Smooth muscle cell (in vitro differentiated cells): Measurements from ENCODE around the gene TFPI. TPM values are rescaled to one million over a fixed set of nuclear protein-coding genes. Genes with fewer than 3 reads are reported as not detected.

Experiments used
- DNase-seq: peaks from one replicate; lab custom pipeline; 2025; ENCODE audit not compliant: unreplicated experiment; lab: John Stamatoyannopoulos, UW
- H2AFZ ChIP-seq: fragments of 200-600 bp; sonication (generic); 2 replicates; pipeline ENCODE4 v1.6.0; 2016; ENCODE audit warnings: antibody characterized with exemption, low read depth, mild to moderate bottlenecking
- H3F3A ChIP-seq: fragments of 200-600 bp; sonication (generic); 2 replicates; pipeline ENCODE4 v1.6.0; 2017; ENCODE audit warnings: antibody characterized with exemption, low read depth
- H3K27ac ChIP-seq: fragments of 200-600 bp; sonication (generic); 2 replicates; pipeline ENCODE4 v1.5.1; 2016; ENCODE audit warnings: low read depth, mild to moderate bottlenecking
- H3K27me3 ChIP-seq: fragments of 200-600 bp; sonication (generic); 2 replicates; pipeline ENCODE4 v1.6.1; 2016; ENCODE audit warnings: low read depth, mild to moderate bottlenecking
- H3K36me3 ChIP-seq: fragments of 200-600 bp; sonication (generic); 2 replicates; pipeline ENCODE4 v1.5.1; 2016; ENCODE audit warnings: low read depth
- H3K4me1 ChIP-seq: fragments of 200-600 bp; sonication (generic); 2 replicates; pipeline ENCODE4 v1.5.1; 2016; ENCODE audit warnings: low read depth
- H3K4me2 ChIP-seq: fragments of 200-600 bp; sonication (generic); 2 replicates; pipeline ENCODE4 v1.6.0; 2016; ENCODE audit warnings: mild to moderate bottlenecking
- H3K4me3 ChIP-seq: fragments of 200-600 bp; sonication (generic); 2 replicates; pipeline ENCODE4 v1.5.1; 2016; ENCODE audit warnings: mild to moderate bottlenecking
- H3K79me2 ChIP-seq: fragments of 200-600 bp; sonication (generic); 2 replicates; pipeline ENCODE4 v1.6.0; 2016; ENCODE audit warnings: low read depth, mild to moderate bottlenecking
- H3K9ac ChIP-seq: fragments of 200-600 bp; sonication (generic); 2 replicates; pipeline ENCODE4 v1.6.0; 2016; ENCODE audit warnings: low read depth
- H3K9me3 ChIP-seq: fragments of 200-600 bp; sonication (generic); replicated peaks from 2 replicates; pipeline ENCODE4 v1.5.1; 2016; ENCODE audit warnings: low read depth
- H4K20me1 ChIP-seq: fragments of 200-600 bp; sonication (generic); 2 replicates; pipeline ENCODE4 v1.6.0; 2016; ENCODE audit warnings: low read depth
- CTCF ChIP-seq: fragments of 200-600 bp; sonication (generic); IDR thresholded peaks from 2 replicates; pipeline ENCODE4 v1.5.1; 2017; ENCODE audit warnings: borderline replicate concordance, mild to moderate bottlenecking, antibody characterized with exemption; ENCODE audit not compliant: insufficient read depth, poor library complexity, severe bottlenecking
- whole genome bisulfite sequencing: methylation state at CpG from one replicate; pipeline ENCODE4 v1.1.7; 2016; ENCODE audit warnings: low lambda C conversion rate; 5-methylcytosine and 5-hydroxymethylcytosine counted together
- polyA plus RNA-seq: library from polyadenylated mRNA; unstranded; fragments of >200 nt; fragmentation: Nextera tagmentation; extraction: Ambion mirVana; gene quantifications from 2 replicates; pipeline ENCODE4 v1.2.1, GENCODE V29; 2016
- total RNA-seq: library from RNA; depleted of rRNA; stranded (reverse); fragments of >200 nt; gene quantifications from 2 replicates; pipeline ENCODE4 v1.2.3, GENCODE V29; 2014

Gene TFPI
- total and polyA plus RNA-seq, 2 experiments from 2014 or later: 169 to 194 TPM

GRCh38 chr2:187434342-187434785, 119.9 kb downstream of the TFPI start:
- Histone ChIP-seq H3K9me3 (no peaks in the 10 kb centered on the region), H3K79me2 (no peaks in the 10 kb centered on the region), H3K27me3 (no peaks in the 10 kb centered on the region), H3K36me3 (no peaks in the 10 kb centered on the region), H3K4me1 (no peaks in the 10 kb centered on the region), H3F3A (no peaks in the 10 kb centered on the region), H3K27ac (no peak overlapping the region), H3K9ac (no peak overlapping the region), H2AFZ (no peak overlapping the region), H3K4me3 (no peak overlapping the region), H4K20me1 (no peaks in the 10 kb centered on the region), H3K4me2 (no peak overlapping the region)
- 93% methylated on average over 1 of the region's 1 CpG for WGBS
- TF ChIP-seq CTCF: no peak
- no peak for DNase-seq

- no peak for DNase-seq
Measured at GRCh38 chr2:187431911-187432310, 122.3 kb downstream of the TFPI start.

GRCh38 chr2:187429989-187430388, 124.2 kb downstream of the TFPI start:
- no peak overlapping the region for H3K27ac ChIP-seq
- TF ChIP-seq CTCF: no peak
- H4K20me1 ChIP-seq: no peaks in the 10 kb centered on the region
- H3K9ac ChIP-seq: no peak overlapping the region
- H3K4me3 ChIP-seq: no peak overlapping the region
- no peaks in the 10 kb centered on the region for H3K79me2 ChIP-seq
- no peak overlapping the region for H2AFZ ChIP-seq
- no peak overlapping the region for H3K4me2 ChIP-seq
- H3K27me3 ChIP-seq: no peaks in the 10 kb centered on the region
- no peaks in the 10 kb centered on the region for H3K36me3 ChIP-seq
- H3F3A ChIP-seq: no peaks in the 10 kb centered on the region
- no peaks in the 10 kb centered on the region for H3K4me1 ChIP-seq
- H3K9me3 ChIP-seq: no peaks in the 10 kb centered on the region
- no peak for DNase-seq

More at GRCh38 chr2:187431911-187432310, 122.3 kb downstream of the TFPI start:
- Histone ChIP-seq H4K20me1 (no peaks in the 10 kb centered on the region), H3K9me3 (no peaks in the 10 kb centered on the region), H3K4me1 (no peaks in the 10 kb centered on the region), H3F3A (no peaks in the 10 kb centered on the region), H3K27me3 (no peaks in the 10 kb centered on the region), H3K4me3 (no peak overlapping the region), H3K9ac (no peak overlapping the region), H3K4me2 (no peak overlapping the region), H3K36me3 (no peaks in the 10 kb centered on the region), H2AFZ (no peak overlapping the region), H3K27ac (no peak overlapping the region), H3K79me2 (no peaks in the 10 kb centered on the region)
- TF ChIP-seq CTCF: no peak

- Histone ChIP-seq H3F3A (no peaks in the 10 kb centered on the region), H3K4me3 (no peak overlapping the region), H3K27me3 (no peaks in the 10 kb centered on the region), H2AFZ (no peak overlapping the region), H3K27ac (no peak overlapping the region), H3K4me2 (no peak overlapping the region), H3K9ac (no peak overlapping the region), H3K4me1 (no peaks in the 10 kb centered on the region), H3K9me3 (no peaks in the 10 kb centered on the region), H3K36me3 (no peaks in the 10 kb centered on the region), H4K20me1 (no peaks in the 10 kb centered on the region), H3K79me2 (no peaks in the 10 kb centered on the region)
- TF ChIP-seq CTCF: no peak
- no peak for DNase-seq
- WGBS: 63% methylated on average over 1 of the region's 1 CpG
Measured at GRCh38 chr2:187424146-187424545, 130.1 kb downstream of the TFPI start.
